CD4-positive, alpha-beta T cell treated with Interleukin-4 for 4 hours (primary cell): ENCODE measurements around the gene OR14C36.
"Not testable (repeated sequence)": the region's sequence is repeated elsewhere in the genome, so short reads cannot be mapped to it uniquely, and the experiment has no call there.

ENCODE experiments used
- DNase-seq: peaks from one replicate; pipeline ENCODE4 v3.0.0-alpha.2; 2020

The OR14C36 gene

GRCh38 chr1:248348475-248348874 lies at the start of gene OR14C36:
TSS of gene OR14C36 (plus strand) at chr1:248348775. CDS start at chr1:248348775, 0 bp downstream.
- no peak for DNase-seq

- no peak for DNase-seq
Observed at GRCh38 chr1:248303324-248303723, 45.3 kb upstream of the OR14C36 start, which contains the start of gene OR2T12. TSS of gene OR2T12 (minus strand) at chr1:248303424. CDS start at chr1:248295578, 7,846 bp downstream.

- not testable (repeated sequence) for DNase-seq
Observed at GRCh38 chr1:248305672-248306071, 42.9 kb upstream of the OR14C36 start.

- no peak for DNase-seq
Observed at GRCh38 chr1:248306103-248306502, 42.5 kb upstream of the OR14C36 start.

GRCh38 chr1:248306740-248307139 lies 41.8 kb upstream of the OR14C36 start:
- DNase-seq: not testable (repeated sequence)

GRCh38 chr1:248316796-248317195 lies 31.8 kb upstream of the OR14C36 start:
- no peak for DNase-seq

- no peak for DNase-seq
Observed at GRCh38 chr1:248324468-248324867, 24.1 kb upstream of the OR14C36 start, which contains the start of gene OR2M7. TSS of gene OR2M7 (minus strand) at chr1:248324568. CDS start at chr1:248324568, 0 bp downstream.

GRCh38 chr1:248343451-248343850 lies 5.1 kb upstream of the OR14C36 start:
- DNase-seq: no peak

- no peak for DNase-seq
Observed at GRCh38 chr1:248359415-248359814, 10.8 kb downstream of the OR14C36 start.

GRCh38 chr1:248361121-248361715 lies 12.6 kb downstream of the OR14C36 start, which contains the start of gene OR2T4:
TSS of gene OR2T4 (plus strand) at chr1:248361665. CDS start at chr1:248361665, 0 bp downstream.
- DNase-seq: no peak

- no peak for DNase-seq
Observed at GRCh38 chr1:248366609-248367008, 18.0 kb downstream of the OR14C36 start.

- no peak for DNase-seq
Observed at GRCh38 chr1:248372394-248372793, 23.8 kb downstream of the OR14C36 start.

- no peak for DNase-seq
Observed at GRCh38 chr1:248373761-248374160, 25.2 kb downstream of the OR14C36 start.

GRCh38 chr1:248375446-248375845 lies 26.9 kb downstream of the OR14C36 start, which contains the start of gene OR2T6:
TSS of gene OR2T6 (plus strand) at chr1:248375746. CDS start at chr1:248387609, 11,863 bp downstream.
- DNase-seq: no peak

- DNase-seq: no peak
Observed at GRCh38 chr1:248376916-248377315, 28.3 kb downstream of the OR14C36 start.

- DNase-seq: no peak
Observed at GRCh38 chr1:248380854-248381253, 32.3 kb downstream of the OR14C36 start.

GRCh38 chr1:248388426-248388825 lies 39.9 kb downstream of the OR14C36 start:
- no peak for DNase-seq

- no peak for DNase-seq
Observed at GRCh38 chr1:248393050-248393449, 44.5 kb downstream of the OR14C36 start.
